H1 (cell line): Measurements from ENCODE around the gene BRSK2. TPM values are rescaled to one million over a fixed set of nuclear protein-coding genes. Genes with fewer than 3 reads are reported as not detected.

Experiments
- CTCF ChIA-PET: fragments of 300-600 bp; sonication (Branson Sonifier 250); formaldehyde crosslinking; loops from one replicate; lab custom pipeline; 2021; ENCODE audit not compliant: partially characterized antibody; lab: Charles Lee
- POLR2A ChIA-PET: fragments of 300-600 bp; sonication (Branson Sonifier 250); formaldehyde crosslinking; loops from one replicate; lab custom pipeline; 2021; ENCODE audit warnings: inconsistent platforms; ENCODE audit not compliant: partially characterized antibody; lab: Charles Lee
- DNase-seq, 2 experiments: peaks; one replicate each; pipeline versions ENCODE4 v3.0.0 to v3.0.0-alpha.2; 2010 to 2022; ENCODE audit warnings: low spot score in 2 of 2, low read depth in 1 of 2, mixed read lengths in 1 of 2
- FAIRE-seq: peaks from 2 replicates; lab custom pipeline; 2011; peaks lifted over from hg19 to GRCh38; lab: Jason Lieb, UNC
- H2AFZ ChIP-seq: 2 replicates; pipeline ENCODE4 v1.8.1; 2012; ENCODE audit warnings: low read length, inconsistent platforms
- H2AK5ac ChIP-seq: 2 replicates; pipeline ENCODE4 v1.6.1; 2013; ENCODE audit warnings: low read depth, low read length
- H2BK120ac ChIP-seq: replicated peaks from 2 replicates; pipeline ENCODE3; 2013; ENCODE audit warnings: low read depth, low read length, inconsistent platforms
- H2BK12ac ChIP-seq: 2 replicates; pipeline ENCODE4 v1.6.1; 2013; ENCODE audit warnings: low read depth, low read length
- H2BK15ac ChIP-seq: 2 replicates; pipeline ENCODE4 v1.6.1; 2013; ENCODE audit warnings: low read length
- H2BK20ac ChIP-seq: 2 replicates; pipeline ENCODE4 v1.6.1; 2013; ENCODE audit warnings: low read length
- H2BK5ac ChIP-seq: 2 replicates; pipeline ENCODE4 v1.6.1; 2013; ENCODE audit warnings: low read depth, low read length
- H3K14ac ChIP-seq: 2 replicates; pipeline ENCODE4 v1.6.1; 2013; ENCODE audit warnings: inconsistent platforms; ENCODE audit not compliant: insufficient read length
- H3K18ac ChIP-seq: 2 replicates; pipeline ENCODE4 v1.6.1; 2013; ENCODE audit warnings: low read length; ENCODE audit errors: extremely low read depth
- H3K23ac ChIP-seq: 2 replicates; pipeline ENCODE4 v1.6.1; 2013; ENCODE audit warnings: inconsistent platforms; ENCODE audit not compliant: insufficient read length
- H3K23me2 ChIP-seq: 2 replicates; pipeline ENCODE4 v1.6.1; 2013; ENCODE audit warnings: low read depth, low read length
- H3K27ac ChIP-seq: 2 replicates; pipeline ENCODE4 v1.6.1; 2011; ENCODE audit warnings: low read depth, low read length, inconsistent platforms
- H3K27me3 ChIP-seq, 4 experiments: replicated peaks in 1 of 4; 1 replicate in 1 of 4; 2 replicates in 3 of 4; pipeline versions ENCODE4 v1.6.1 to v1.8.1; 2011 to 2013; ENCODE audit warnings: low read length in 3 of 4, mild to moderate bottlenecking in 3 of 4, inconsistent platforms in 2 of 4, mixed read lengths in 2 of 4, moderate library complexity in 1 of 4; ENCODE audit not compliant: control insufficient read depth in 3 of 4, insufficient read depth in 3 of 4; ENCODE audit errors: extremely low read depth in 1 of 4
- H3K36me3 ChIP-seq, 4 experiments: 2 replicates each; pipeline versions ENCODE4 v1.6.1 to v1.8.1; 2011 to 2013; ENCODE audit warnings: mild to moderate bottlenecking in 4 of 4, low read length in 3 of 4, moderate library complexity in 2 of 4, control low read depth in 1 of 4, inconsistent platforms in 1 of 4; ENCODE audit not compliant: insufficient read depth in 4 of 4, control insufficient read depth in 2 of 4
- H3K4ac ChIP-seq: replicated peaks from 2 replicates; pipeline ENCODE3; 2013; ENCODE audit warnings: low read length, low read depth, mixed read lengths, inconsistent platforms; ENCODE audit not compliant: insufficient read length
- H3K4me1 ChIP-seq, 4 experiments: replicated peaks in 1 of 4; 1 replicate in 1 of 4; 2 replicates in 3 of 4; pipeline versions ENCODE4 v1.6.1 to v1.8.1; 2011 to 2013; ENCODE audit warnings: low read length in 3 of 4, inconsistent platforms in 2 of 4, mixed read lengths in 1 of 4; ENCODE audit not compliant: insufficient read depth in 4 of 4, control insufficient read depth in 3 of 4
- H3K4me2 ChIP-seq, 2 experiments: 2 replicates each; pipeline versions ENCODE4 v1.6.1 to v1.8.1; 2011 to 2013; ENCODE audit warnings: low read depth in 2 of 2, low read length in 2 of 2, control low read depth in 1 of 2, inconsistent platforms in 1 of 2, mild to moderate bottlenecking in 1 of 2; ENCODE audit not compliant: insufficient read depth in 1 of 2
- H3K4me3 ChIP-seq, 4 experiments: fragments of 200-600, 300-600 bp in 1 of 4; sonication (generic), shearing (Covaris generic), sonication (Bioruptor Twin) in 1 of 4; 2 replicates each; pipeline versions ENCODE4 v1.5.1 to v1.8.1; 2011 to 2016; ENCODE audit warnings: low read length in 4 of 4, low read depth in 3 of 4, control low read depth in 2 of 4, inconsistent platforms in 2 of 4, mild to moderate bottlenecking in 2 of 4, mixed read lengths in 1 of 4, moderate library complexity in 1 of 4; ENCODE audit not compliant: insufficient read depth in 2 of 4; ENCODE audit errors: extremely low read depth in 1 of 4
- H3K56ac ChIP-seq: replicated peaks from 2 replicates; pipeline ENCODE3; 2013; ENCODE audit warnings: low read depth, mild to moderate bottlenecking, mixed read lengths, low read length, inconsistent platforms; ENCODE audit not compliant: insufficient read length
- H3K79me1 ChIP-seq: 2 replicates; pipeline ENCODE4 v1.6.1; 2013; ENCODE audit warnings: low read depth, low read length, control low read depth
- H3K79me2 ChIP-seq, 2 experiments: 2 replicates each; pipeline versions ENCODE4 v1.6.1 to v1.8.1; 2012 to 2013; ENCODE audit warnings: low read length in 2 of 2, mild to moderate bottlenecking in 2 of 2, inconsistent platforms in 1 of 2; ENCODE audit not compliant: insufficient read depth in 2 of 2, control insufficient read depth in 1 of 2
- H3K9ac ChIP-seq, 4 experiments: replicated peaks in 1 of 4; 1 replicate in 1 of 4; 2 replicates in 3 of 4; pipeline versions ENCODE4 v1.6.1 to v1.8.1; 2011 to 2013; ENCODE audit warnings: low read depth in 3 of 4, low read length in 3 of 4, control low read depth in 2 of 4, mild to moderate bottlenecking in 2 of 4, moderate library complexity in 2 of 4, inconsistent platforms in 1 of 4; ENCODE audit errors: extremely low read depth in 1 of 4
- H3K9me3 ChIP-seq, 2 experiments: 2 replicates each; pipeline versions ENCODE4 v1.6.1 to v1.8.1; 2012 to 2013; ENCODE audit warnings: mild to moderate bottlenecking in 2 of 2, moderate library complexity in 2 of 2, control low read depth in 1 of 2, inconsistent platforms in 1 of 2, low read depth in 1 of 2, low read length in 1 of 2, mixed read lengths in 1 of 2; ENCODE audit not compliant: insufficient read depth in 2 of 2
- H4K20me1 ChIP-seq, 2 experiments: replicated peaks in 1 of 2; 2 replicates each; pipeline versions ENCODE3 to v1.8.1; 2011 to 2013; ENCODE audit warnings: inconsistent platforms in 2 of 2, low read length in 2 of 2, mild to moderate bottlenecking in 1 of 2; ENCODE audit not compliant: insufficient read depth in 2 of 2, control insufficient read depth in 1 of 2
- H4K5ac ChIP-seq: 2 replicates; pipeline ENCODE4 v1.6.1; 2013; ENCODE audit warnings: low read length, low read depth, mixed read lengths, inconsistent platforms; ENCODE audit not compliant: insufficient read length
- H4K8ac ChIP-seq: 2 replicates; pipeline ENCODE4 v1.8.0; 2013; ENCODE audit warnings: mild to moderate bottlenecking, moderate library complexity, low read length, inconsistent platforms; ENCODE audit not compliant: insufficient read depth; ENCODE audit errors: extremely low read depth
- H4K91ac ChIP-seq: replicated peaks from 2 replicates; pipeline ENCODE3; 2013; ENCODE audit warnings: low read length, mixed read lengths, inconsistent platforms; ENCODE audit not compliant: insufficient read length
- CTBP2 ChIP-seq: IDR thresholded peaks from 2 replicates; pipeline ENCODE4 v1.7.0; 2011; ENCODE audit warnings: borderline replicate concordance, mild to moderate bottlenecking, moderate library complexity, mixed read lengths, low read length; ENCODE audit not compliant: insufficient read depth, insufficient read length
- MAFK ChIP-seq: IDR thresholded peaks from 2 replicates; pipeline ENCODE4 v1.6.1; 2012; ENCODE audit warnings: low read depth, mild to moderate bottlenecking, improper control_type of control experiment, low read length
- SP2 ChIP-seq: IDR thresholded peaks from 2 replicates; pipeline ENCODE4 v1.6.1; 2012; ENCODE audit warnings: mild to moderate bottlenecking, low read length, inconsistent platforms
- WGBS, 2 experiments: shearing (Covaris generic) in 1 of 2; methylation state at CpG; one replicate each; pipeline versions ENCODE4 v1.1.6 to v1.1.7; 2013 to 2015; ENCODE audit warnings: low lambda C conversion rate in 2 of 2, mixed read lengths in 2 of 2, inconsistent platforms in 1 of 2, low coverage in 1 of 2, missing lambda C conversion rate in 1 of 2; ENCODE audit not compliant: insufficient replicate concordance in 2 of 2, insufficient coverage in 1 of 2, insufficient read length in 1 of 2; ENCODE audit errors: extremely low coverage in 1 of 2, missing lambda C conversion rate in 1 of 2; 5-methylcytosine and 5-hydroxymethylcytosine counted together
- polyA plus RNA-seq, 7 experiments: library from polyadenylated mRNA; depleted of rRNA in 3 of 7; stranded (reverse) in 5 of 7; unstranded in 2 of 7; fragments of >200 nt in 5 of 7; fragments of 200-250 nt in 2 of 7; gene quantifications; 1 replicate in 5 of 7; 2 replicates in 1 of 7; 4 replicates in 1 of 7; pipeline versions ENCODE4 v1.2.1 to v1.2.3, GENCODE V29; 2011 to 2013; ENCODE audit warnings: missing spikeins in 2 of 7, mixed read lengths in 2 of 7
- total RNA-seq: library from RNA; stranded (reverse); fragmentation: NEBNext Ultra II Directional; extraction: Animal tissue kit (Norgen Biotek cat#: 25700); gene quantifications from 2 replicates; pipeline ENCODE4 v1.2.1, GENCODE V29; 2021
- TF ChIP-seq, protein P1 (sequence below): IDR thresholded peaks from 2 replicates; pipeline ENCODE4 v1.6.1; 2012; ENCODE audit warnings: inconsistent platforms

BRSK2 gene
- total and polyA plus RNA-seq, 2 of the 8 experiments (the other 6 are each of a cell fraction or from before 2014, with no cell fraction given): 17.3 to 27.1 TPM

- Histone ChIP-seq H4K5ac (no peak overlapping the region), H3K4me1 (peaks cover 0 to 18% (median 15%) of the 10 kb centered on the region in 4 experiments; a peak in 6 of 7 replicates), H3K23ac (no peak overlapping the region), H2AFZ (no peak overlapping the region), H3K23me2 (no peaks in the 10 kb centered on the region), H2BK5ac (no peak overlapping the region), H2BK20ac (no peak overlapping the region), H3K56ac (no peak overlapping the region), H3K79me2 (peaks cover 0 to 15% of the 10 kb centered on the region in 2 experiments; a peak in 1 of 4 replicates), H4K8ac (no peak overlapping the region), H2BK12ac (no peak overlapping the region), H3K79me1 (peaks cover 15% of the 10 kb centered on the region), H3K27ac (no peak overlapping the region), H3K18ac (no peak overlapping the region), H3K27me3 (no peaks in the 10 kb centered on the region), H3K36me3 (no peaks in the 10 kb centered on the region), H3K9me3 (no peaks in the 10 kb centered on the region), H3K14ac (no peak overlapping the region), H2AK5ac (no peak overlapping the region), H2BK120ac (no peak overlapping the region), H2BK15ac (no peak overlapping the region), H4K91ac (peak overlapping the region; percentile 66), H3K9ac (no peak overlapping the region), H3K4ac (no peak overlapping the region), H3K4me3 (no peak overlapping the region), H4K20me1 (peaks cover 5 to 18% of the 10 kb centered on the region in 2 experiments), H3K4me2 (no peak overlapping the region)
- FAIRE-seq: no peak
- WGBS, 2 experiments: 84% methylated on average over 12 of the region's 12 CpGs; no CpG with 5 or more reads in 1 of the 2 experiments
- CTCF ChIA-PET: no interaction called here
- DNase-seq: no peak
- POLR2A ChIA-PET: interaction anchor here (1.1 to 1.5 kb wide), 2 partner anchors 103 to 161 kb away, joined by 3 read pairs; no protein-coding TSS in a partner anchor
- TF ChIP-seq SP2 (no peak), CTBP2 (no peak), MAFK (no peak)
- TF ChIP-seq, protein P1, sequence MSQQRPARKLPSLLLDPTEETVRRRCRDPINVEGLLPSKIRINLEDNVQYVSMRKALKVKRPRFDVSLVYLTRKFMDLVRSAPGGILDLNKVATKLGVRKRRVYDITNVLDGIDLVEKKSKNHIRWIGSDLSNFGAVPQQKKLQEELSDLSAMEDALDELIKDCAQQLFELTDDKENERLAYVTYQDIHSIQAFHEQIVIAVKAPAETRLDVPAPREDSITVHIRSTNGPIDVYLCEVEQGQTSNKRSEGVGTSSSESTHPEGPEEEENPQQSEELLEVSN: no peak
These were observed 122.3 kb downstream of the BRSK2 start for GRCh38 chr11:1511937-1512496.
